Mucosa of descending colon (tissue), 3 donors: ENCODE results near the gene IPMK. TPM values are rescaled to one million over a fixed set of nuclear protein-coding genes. Genes with fewer than 3 reads are reported as not detected.
"Not testable (repeated sequence)": the region's sequence is repeated elsewhere in the genome, so short reads cannot be mapped to it uniquely, and the experiment has no call there.

Experiments used
- ATAC-seq: fragments of 200-7000 bp; cut with Tn5 transposase; one replicate; pipeline ENCODE4 v1.9.1; 2020; ENCODE audit warnings: mild to moderate bottlenecking, moderate library complexity
- DNase-seq, 3 donors: peaks; one replicate each; pipeline ENCODE4 v3.0.0-alpha.2; 2020
- H3K36me3 ChIP-seq: fragments of 200-600 bp; one replicate; pipeline ENCODE4 v1.8.0; 2021; ENCODE audit warnings: low read depth, mild to moderate bottlenecking
- H3K4me1 ChIP-seq: fragments of 200-600 bp; one replicate; pipeline ENCODE4 v1.8.0; 2021; ENCODE audit warnings: low read depth, mild to moderate bottlenecking
- H3K4me3 ChIP-seq: fragments of 200-600 bp; one replicate; pipeline ENCODE4 v1.8.0; 2021; ENCODE audit warnings: mild to moderate bottlenecking
- H3K9me3 ChIP-seq: fragments of 200-600 bp; one replicate; pipeline ENCODE4 v1.8.0; 2021; ENCODE audit warnings: mild to moderate bottlenecking
- intact Hi-C, 2 donors: fragments of 100-400 bp; cut with DNase I in 1 of 2; cut with micrococcal nuclease in 1 of 2; formaldehyde crosslinking; loops; one replicate each; pipeline versions ENCODE4 v1.11.0 to v1.11.1; 2022; cut with DNase I, micrococcal nuclease
- total RNA-seq, 3 donors: library from RNA; stranded (reverse); fragmentation: NEBNext Ultra II Directional in 2 of 3; extraction: Animal tissue kit (Norgen Biotek cat#: 25700) in 2 of 3; gene quantifications; one replicate each; pipeline versions ENCODE4 v1.2.1 to v1.2.4, GENCODE V29; 2021 to 2023
- TF ChIP-seq, protein P1 (sequence below): fragments of 200-600 bp; IDR thresholded peaks from one replicate; pipeline ENCODE4 v1.8.0; 2022; ENCODE audit warnings: antibody characterized with exemption, mild to moderate bottlenecking
- donor health status: DM: no; HTN: no; CAD: no; lungs with moderate emphysema.
- donor health status: DM: no; HTN: no; CAD: no.
- donor health status: DM: no; HTN: yes; CAD: no.

Gene IPMK
- total RNA-seq, 3 donors from 2014 or later, result 8.6 to 18.0 (median 15.3) TPM

DNA sequence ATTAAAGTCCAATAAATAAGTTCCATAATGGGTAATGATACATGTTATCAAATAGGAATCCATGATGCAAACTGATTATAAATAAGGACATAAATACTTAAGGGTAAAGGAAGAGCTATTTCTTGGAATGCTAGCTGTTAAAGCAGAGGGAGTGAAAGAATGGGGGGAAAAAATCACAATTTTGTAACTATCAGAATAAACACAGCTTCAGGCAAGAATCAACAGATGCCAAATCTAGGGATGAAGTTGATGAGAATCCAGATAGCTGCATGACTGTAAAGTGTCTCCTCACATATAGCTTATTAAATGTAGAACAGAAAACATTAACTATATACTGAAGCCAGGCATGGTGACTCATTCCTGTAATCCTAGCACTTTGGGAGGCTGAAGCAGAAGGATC, 4.9 kb downstream of the IPMK start:
- Histone ChIP-seq H3K36me3 (no peaks in the 10 kb centered on the region), H3K4me3 (no peak overlapping the region), H3K4me1 (peaks cover 15% of the 10 kb centered on the region), H3K9me3 (no peaks in the 10 kb centered on the region)
- TF ChIP-seq, protein P1, sequence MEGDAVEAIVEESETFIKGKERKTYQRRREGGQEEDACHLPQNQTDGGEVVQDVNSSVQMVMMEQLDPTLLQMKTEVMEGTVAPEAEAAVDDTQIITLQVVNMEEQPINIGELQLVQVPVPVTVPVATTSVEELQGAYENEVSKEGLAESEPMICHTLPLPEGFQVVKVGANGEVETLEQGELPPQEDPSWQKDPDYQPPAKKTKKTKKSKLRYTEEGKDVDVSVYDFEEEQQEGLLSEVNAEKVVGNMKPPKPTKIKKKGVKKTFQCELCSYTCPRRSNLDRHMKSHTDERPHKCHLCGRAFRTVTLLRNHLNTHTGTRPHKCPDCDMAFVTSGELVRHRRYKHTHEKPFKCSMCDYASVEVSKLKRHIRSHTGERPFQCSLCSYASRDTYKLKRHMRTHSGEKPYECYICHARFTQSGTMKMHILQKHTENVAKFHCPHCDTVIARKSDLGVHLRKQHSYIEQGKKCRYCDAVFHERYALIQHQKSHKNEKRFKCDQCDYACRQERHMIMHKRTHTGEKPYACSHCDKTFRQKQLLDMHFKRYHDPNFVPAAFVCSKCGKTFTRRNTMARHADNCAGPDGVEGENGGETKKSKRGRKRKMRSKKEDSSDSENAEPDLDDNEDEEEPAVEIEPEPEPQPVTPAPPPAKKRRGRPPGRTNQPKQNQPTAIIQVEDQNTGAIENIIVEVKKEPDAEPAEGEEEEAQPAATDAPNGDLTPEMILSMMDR, result no peak
- no peak for ATAC-seq
- intact Hi-C loops, result no loop called here
- DNase-seq, result no peak

DNA sequence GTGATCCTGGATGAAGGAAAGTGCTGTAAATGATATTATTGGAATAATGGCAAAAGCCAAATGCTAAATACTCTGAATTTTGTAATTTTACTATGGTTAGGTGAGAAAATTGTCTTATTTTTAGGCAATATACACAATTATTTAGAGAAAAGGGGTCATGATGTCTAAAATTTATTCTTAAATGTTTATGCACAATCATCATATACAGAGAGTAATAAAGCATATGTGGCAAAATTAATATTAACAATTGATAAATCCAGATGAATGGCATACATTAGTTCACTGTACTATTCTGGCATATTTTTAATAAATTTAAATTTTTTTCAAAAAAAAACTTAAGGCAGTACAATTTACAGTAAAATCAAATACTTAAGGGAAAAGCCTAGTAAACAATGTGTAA, 7.4 kb downstream of the IPMK start:
- DNase-seq, result no peak
- ATAC-seq, result no peak

DNA sequence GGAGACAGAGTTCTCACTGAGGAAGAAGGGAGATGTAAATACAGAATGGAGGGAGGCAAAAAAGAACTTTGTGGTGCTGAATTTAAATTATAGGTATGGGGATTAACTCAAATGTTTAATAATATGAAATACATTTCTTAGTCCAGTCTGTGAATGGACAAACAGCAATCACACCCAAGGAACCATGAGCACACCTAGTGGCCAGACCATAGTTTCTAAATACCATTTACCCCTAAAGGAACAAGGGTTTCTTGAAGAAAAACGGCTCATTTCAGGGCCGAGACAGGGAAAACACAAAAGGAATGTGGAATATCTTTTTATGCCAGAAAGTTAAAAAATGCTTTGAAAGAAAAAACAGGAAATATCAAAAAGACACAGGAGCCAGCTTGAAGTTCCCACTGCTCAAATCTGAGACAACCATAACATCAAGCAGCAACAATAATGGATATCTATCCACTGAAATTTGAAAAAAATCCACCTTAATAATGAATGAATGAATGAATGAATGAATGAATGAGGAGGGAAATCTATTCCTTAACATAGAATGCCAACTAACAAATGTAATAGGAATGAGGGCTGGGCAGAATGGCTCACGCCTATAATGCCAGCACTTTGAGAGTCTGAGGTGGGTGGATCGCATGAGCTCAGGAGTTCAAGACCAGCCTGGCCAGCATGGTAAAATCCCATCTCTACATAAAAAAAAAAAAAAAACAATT, 8.6 kb downstream of the IPMK start:
- intact Hi-C loops, result no loop called here
- Histone ChIP-seq H3K36me3 (no peaks in the 10 kb centered on the region), H3K4me3 (no peak overlapping the region), H3K4me1 (peaks cover 5% of the 10 kb centered on the region), H3K9me3 (no peaks in the 10 kb centered on the region)
- TF ChIP-seq, protein P1, result no peak
- DNase-seq (no peak), ATAC-seq (no peak)

More for the DNA sequence above, 7.4 kb downstream of the IPMK start:
- Histone ChIP-seq H3K36me3 (no peaks in the 10 kb centered on the region), H3K4me1 (peaks cover 8% of the 10 kb centered on the region), H3K4me3 (no peak overlapping the region), H3K9me3 (no peaks in the 10 kb centered on the region)
- TF ChIP-seq, protein P1, result no peak
- intact Hi-C loops, result no loop called here

DNA sequence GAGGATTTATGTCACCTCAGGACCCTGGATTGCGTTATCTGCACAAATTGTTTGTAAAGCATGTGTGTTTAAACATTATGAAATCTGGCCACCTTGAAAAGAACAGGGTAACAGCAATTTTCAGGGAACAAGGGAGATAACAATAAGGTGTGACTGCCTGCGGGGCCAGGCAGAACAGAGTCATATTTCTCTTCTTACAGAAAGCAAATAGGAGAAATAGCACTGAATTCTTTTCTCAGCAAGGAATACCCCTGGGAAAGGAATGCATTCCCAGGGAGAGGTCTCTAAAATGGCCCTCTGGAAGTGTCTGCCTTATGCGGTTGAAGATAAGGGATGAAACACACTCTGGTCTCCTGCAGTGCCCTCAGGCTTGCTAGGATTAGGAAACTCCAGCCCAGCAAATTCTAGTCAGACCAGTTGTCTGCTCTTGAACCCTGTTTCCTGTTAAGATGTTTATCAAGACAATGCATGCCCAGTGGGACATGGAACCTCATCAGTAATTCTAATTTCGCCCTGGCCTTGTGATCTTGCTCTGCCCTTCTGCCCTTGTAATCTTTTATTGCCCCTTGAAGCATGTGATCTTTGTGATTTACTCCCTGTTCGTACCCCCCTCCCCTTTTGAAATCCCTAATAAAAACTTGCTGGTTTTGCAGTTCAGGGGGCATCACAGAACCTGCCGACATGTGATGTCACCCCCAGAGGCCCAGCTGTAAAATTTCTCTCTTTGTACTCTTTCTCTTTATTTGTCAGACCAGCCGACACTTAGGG, 11.5 kb downstream of the IPMK start:
- ATAC-seq, H3K4me1 ChIP-seq, DNase-seq, intact Hi-C loops, H3K4me3 ChIP-seq, H3K9me3 ChIP-seq, H3K36me3 ChIP-seq: not testable (repeated sequence)

DNA sequence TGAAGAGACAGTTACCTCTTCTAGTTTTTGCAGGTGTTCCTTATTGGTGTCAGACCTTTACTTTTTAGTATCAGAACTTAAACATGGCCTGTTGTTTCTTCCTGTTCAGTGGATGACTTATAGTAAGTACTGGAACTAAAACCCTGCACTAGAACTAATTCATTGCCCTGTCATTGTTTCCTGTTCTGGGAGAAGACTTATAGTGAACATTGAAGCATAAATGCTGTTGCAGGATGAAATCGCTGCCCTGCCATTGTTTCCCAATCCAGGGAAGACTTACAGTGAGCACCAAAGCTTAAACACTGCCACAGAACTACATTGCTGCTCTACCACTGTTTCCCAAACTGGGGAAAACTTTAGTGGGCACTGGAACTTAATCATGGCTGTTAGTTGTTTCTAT, 13.1 kb downstream of the IPMK start:
- DNase-seq, result no peak
- ATAC-seq, result no peak
- H3K36me3 ChIP-seq, result no peaks in the 10 kb centered on the region
- no peaks in the 10 kb centered on the region for H3K9me3 ChIP-seq
- TF ChIP-seq, protein P1, result no peak
- intact Hi-C loops, result no loop called here
- no peak overlapping the region for H3K4me3 ChIP-seq
- H3K4me1 ChIP-seq, result no peaks in the 10 kb centered on the region

DNA sequence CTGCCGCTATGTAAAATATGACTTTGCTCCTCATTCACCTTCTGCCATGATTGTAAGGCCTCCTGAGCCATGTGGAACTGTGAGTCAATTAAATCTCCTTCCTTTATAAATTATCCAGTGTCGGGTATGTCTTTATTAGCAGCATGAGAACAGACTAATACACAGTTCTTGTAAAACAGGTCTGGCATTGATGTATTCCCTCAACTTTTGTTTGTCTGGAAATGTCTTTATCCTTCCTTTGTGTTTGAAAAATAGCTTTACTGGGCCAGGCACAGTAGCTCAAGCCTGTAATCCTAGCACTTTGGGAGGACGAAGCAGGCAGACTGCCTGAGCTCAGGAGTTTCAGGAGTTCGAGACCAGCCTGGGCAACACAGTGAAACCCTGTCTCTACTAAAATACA, 14.5 kb downstream of the IPMK start:
- Histone ChIP-seq H3K36me3 (no peaks in the 10 kb centered on the region), H3K9me3 (no peaks in the 10 kb centered on the region), H3K4me3 (no peak overlapping the region), H3K4me1 (no peaks in the 10 kb centered on the region)
- TF ChIP-seq, protein P1, result no peak
- intact Hi-C loops, result no loop called here
- ATAC-seq, result no peak
- DNase-seq, result no peak

DNA sequence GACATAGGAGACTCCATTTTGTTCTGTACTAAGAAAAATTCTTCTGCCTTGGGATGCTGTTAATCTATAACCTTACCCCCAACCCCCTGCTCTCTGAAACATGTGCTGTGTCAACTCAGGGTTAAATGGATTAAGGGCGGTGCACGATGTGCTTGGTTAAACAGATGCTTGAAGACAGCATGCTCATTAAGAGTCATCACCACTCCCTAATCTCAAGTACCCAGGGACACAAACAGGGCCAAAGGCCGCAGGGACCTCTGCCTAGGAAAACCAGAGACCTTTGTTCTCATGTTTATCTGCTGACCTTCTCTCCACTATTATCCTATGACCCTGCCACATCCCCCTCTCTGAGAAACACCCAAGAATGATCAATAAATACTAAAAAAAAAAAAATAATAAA, 23.0 kb downstream of the IPMK start:
- H3K4me3 ChIP-seq, H3K9me3 ChIP-seq, intact Hi-C loops, H3K36me3 ChIP-seq, H3K4me1 ChIP-seq, DNase-seq, ATAC-seq: not testable (repeated sequence)

DNA sequence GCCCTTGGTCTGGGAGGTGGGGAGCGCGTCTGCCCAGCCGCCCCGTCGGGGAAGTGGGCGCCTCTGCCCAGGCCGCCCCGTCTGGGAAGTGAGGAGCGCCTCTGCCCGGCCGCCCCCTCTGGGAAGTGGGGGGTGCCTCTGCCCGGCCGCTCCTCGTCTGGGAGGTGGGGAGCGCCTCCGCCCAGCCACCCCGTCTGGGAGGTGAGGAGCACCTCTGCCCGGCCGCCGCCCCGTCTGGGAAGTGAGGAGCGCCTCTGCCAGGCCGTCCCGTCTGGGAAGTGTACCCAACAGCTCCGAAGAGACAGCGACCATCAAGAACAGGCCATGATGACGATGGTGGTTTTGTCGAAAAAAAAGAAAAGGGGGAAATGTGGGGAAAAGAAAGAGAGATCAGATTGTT, 23.5 kb downstream of the IPMK start:
- H3K4me3 ChIP-seq, H3K4me1 ChIP-seq, intact Hi-C loops, H3K9me3 ChIP-seq, DNase-seq, H3K36me3 ChIP-seq, ATAC-seq: not testable (repeated sequence)

DNA sequence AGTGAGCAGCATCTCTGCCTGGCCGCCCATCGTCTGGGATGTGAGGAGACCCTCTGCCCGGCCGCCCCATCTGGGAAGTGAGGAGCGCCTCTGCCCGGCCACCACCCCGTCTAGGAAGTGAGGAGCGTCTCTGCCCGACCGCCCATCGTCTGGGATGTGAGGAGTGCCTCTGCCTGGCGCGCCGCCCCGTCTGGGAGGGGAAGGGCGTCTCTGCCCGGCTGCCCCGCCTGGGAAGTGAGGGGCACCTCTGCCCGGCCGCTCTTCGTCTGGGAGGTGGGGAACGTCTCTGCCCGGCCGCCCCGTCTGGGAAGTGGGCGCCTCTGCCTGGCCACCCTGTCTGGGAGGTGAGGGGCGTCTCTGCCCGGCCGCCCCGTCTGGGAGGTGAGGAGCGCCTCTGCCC, 23.9 kb downstream of the IPMK start:
- H3K9me3 ChIP-seq, H3K36me3 ChIP-seq, H3K4me1 ChIP-seq, H3K4me3 ChIP-seq, intact Hi-C loops, ATAC-seq, DNase-seq: not testable (repeated sequence)
